ENCODE measurements around the gene KAT6B. TPM values are rescaled to one million over a fixed set of nuclear protein-coding genes. Genes with fewer than 3 reads are reported as not detected.

The KAT6B gene
- total RNA-seq, 1 donor from 2014 or later: 41.1 TPM

DNA sequence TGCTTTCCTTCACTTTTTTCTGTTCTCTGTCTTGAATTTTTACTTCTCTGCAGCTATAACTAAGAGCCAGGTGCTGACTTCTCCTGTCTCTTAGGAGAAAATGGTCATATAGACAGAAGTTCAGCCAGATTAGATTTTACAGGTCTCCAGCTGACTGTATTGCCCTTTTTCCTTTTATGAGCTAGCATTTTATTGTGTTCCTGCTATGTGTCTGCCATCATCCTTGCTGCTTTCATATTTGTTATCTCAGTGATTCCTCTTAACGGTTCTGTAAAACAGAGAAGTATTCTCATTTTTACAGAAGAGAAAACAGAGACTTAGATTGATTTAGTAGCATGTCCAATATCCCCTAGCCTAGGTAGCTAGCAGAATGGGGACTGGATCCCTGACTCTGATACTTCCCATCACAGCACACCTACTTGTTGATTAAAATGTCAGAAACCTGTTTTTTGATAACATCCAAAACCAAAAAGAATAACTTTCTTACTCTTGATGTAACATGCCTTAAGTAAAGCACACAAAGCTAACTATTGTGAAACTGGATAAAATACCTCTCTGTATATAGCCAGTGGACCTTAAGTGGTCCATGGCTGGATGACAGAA lies 5.2 kb downstream of the KAT6B start:
- Histone ChIP-seq H3K27ac (no peak overlapping the region), H3K27me3 (no peaks in the 10 kb centered on the region), H3K4me3 (no peak overlapping the region), H3K9me3 (no peaks in the 10 kb centered on the region), H3K4me1 (peaks cover 0 to 17% of the 10 kb centered on the region in 2 donors), H3K36me3 (no peaks in the 10 kb centered on the region)
- DNase-seq (ENCODE audit: low spot score in 2 of 2): no peak
- TF ChIP-seq, protein P1, sequence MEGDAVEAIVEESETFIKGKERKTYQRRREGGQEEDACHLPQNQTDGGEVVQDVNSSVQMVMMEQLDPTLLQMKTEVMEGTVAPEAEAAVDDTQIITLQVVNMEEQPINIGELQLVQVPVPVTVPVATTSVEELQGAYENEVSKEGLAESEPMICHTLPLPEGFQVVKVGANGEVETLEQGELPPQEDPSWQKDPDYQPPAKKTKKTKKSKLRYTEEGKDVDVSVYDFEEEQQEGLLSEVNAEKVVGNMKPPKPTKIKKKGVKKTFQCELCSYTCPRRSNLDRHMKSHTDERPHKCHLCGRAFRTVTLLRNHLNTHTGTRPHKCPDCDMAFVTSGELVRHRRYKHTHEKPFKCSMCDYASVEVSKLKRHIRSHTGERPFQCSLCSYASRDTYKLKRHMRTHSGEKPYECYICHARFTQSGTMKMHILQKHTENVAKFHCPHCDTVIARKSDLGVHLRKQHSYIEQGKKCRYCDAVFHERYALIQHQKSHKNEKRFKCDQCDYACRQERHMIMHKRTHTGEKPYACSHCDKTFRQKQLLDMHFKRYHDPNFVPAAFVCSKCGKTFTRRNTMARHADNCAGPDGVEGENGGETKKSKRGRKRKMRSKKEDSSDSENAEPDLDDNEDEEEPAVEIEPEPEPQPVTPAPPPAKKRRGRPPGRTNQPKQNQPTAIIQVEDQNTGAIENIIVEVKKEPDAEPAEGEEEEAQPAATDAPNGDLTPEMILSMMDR (IDR thresholded peaks at IDR 0.05): no peak
- intact Hi-C loops (cut with DNase I): no loop called here

DNA sequence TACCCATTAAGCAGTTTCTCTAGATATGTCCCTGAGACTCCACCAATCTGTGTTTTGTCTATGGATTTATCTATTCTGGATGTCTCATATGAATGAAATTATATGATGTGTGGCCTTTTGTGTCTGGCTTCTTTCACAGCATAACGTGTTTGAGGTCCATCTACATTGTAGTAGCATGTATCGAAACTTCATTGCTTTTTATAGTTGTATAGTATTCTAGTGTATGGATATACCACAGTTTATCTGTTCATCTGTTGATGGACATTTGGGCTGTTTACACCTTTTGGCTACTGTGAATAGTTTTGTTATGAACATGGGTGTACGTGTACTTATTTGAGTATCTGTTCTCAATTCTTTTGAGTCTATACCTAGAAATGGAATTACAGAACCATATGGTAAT lies 9.6 kb downstream of the KAT6B start:
- Histone ChIP-seq H3K9me3 (no peaks in the 10 kb centered on the region), H3K4me3 (no peak overlapping the region), H3K4me1 (peaks cover 0 to 17% of the 10 kb centered on the region in 2 donors), H3K27ac (no peak overlapping the region), H3K27me3 (no peaks in the 10 kb centered on the region), H3K36me3 (no peaks in the 10 kb centered on the region)
- intact Hi-C loops (cut with DNase I): no loop called here
- DNase-seq (ENCODE audit: low spot score in 2 of 2): no peak
- TF ChIP-seq, protein P1 (IDR thresholded peaks at IDR 0.05): no peak

DNA sequence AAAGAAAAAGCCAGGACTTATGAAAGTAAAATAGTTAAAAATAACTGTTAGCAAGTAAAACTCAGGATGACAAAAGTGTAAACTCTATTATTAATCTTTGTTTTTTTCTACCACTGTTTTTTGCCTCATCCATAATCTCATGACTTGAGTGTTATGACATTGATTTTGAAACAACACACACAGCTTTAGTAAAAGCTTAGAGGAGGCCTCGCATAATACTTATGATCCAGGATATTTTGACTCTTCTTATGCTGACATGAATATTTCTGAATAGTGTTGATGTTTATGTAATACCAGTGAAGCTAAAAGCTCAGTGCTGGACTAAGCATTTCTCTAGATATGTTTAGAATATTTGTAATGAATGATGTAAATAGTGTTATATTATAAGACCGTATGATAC lies 10.5 kb downstream of the KAT6B start:
- H3K36me3 ChIP-seq: no peaks in the 10 kb centered on the region
- no peak for DNase-seq (ENCODE audit: low spot score in 2 of 2)
- H3K9me3 ChIP-seq: no peaks in the 10 kb centered on the region
- intact Hi-C loops (cut with DNase I): no loop called here
- peaks cover 2 to 26% of the 10 kb centered on the region in 2 donors for H3K4me1 ChIP-seq
- TF ChIP-seq, protein P1 (IDR thresholded peaks at IDR 0.05): no peak
- no peaks in the 10 kb centered on the region for H3K27me3 ChIP-seq
- no peak overlapping the region for H3K27ac ChIP-seq
- no peak overlapping the region for H3K4me3 ChIP-seq

DNA sequence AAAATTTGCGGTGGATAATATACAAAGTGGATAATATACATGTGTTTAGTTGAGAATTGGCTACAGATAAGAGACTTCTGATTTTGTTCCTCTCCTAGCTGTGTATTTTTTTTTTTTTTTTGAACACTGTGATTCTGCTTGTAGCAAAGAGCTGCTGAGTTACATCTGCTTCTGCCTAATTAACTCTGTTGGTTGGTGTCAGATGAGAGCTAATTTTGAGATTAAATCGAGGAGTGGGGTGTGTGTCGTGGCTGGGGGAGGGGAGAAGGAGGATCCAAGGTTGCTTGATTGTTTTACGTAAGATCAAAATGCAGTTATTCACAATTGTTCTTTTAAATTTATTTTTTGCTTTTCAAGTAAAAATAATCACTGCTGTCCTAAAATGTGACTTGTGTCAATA lies 11.3 kb downstream of the KAT6B start:
- Histone ChIP-seq H3K27me3 (no peaks in the 10 kb centered on the region), H3K4me3 (no peak overlapping the region), H3K27ac (no peak overlapping the region), H3K36me3 (peaks cover 0 to 1% of the 10 kb centered on the region in 2 donors), H3K4me1 (peaks cover 2 to 28% of the 10 kb centered on the region in 2 donors), H3K9me3 (no peaks in the 10 kb centered on the region)
- TF ChIP-seq, protein P1 (IDR thresholded peaks at IDR 0.05): no peak
- DNase-seq (ENCODE audit: low spot score in 2 of 2): no peak
- intact Hi-C loops (cut with DNase I): no loop called here

DNA sequence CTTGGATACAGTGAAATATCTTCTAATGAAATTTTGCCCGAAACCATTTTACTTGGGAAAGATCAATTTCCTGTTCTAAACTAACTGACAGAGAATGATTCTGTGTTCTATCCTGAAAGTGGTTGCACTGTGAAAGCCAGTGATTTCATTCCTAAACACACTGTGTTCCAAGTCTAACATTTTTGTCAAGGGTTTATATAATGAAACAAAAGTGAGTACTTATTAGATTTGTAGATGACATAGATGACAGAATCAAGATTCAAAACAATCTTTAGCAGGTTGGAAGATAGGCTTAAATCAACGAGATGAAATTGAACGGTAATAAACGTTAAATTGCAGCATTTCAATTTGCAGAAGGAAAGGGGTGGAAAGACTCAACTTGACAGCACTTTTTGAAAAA lies 13.3 kb downstream of the KAT6B start:
- DNase-seq (ENCODE audit: low spot score in 2 of 2): no peak
- H3K36me3 ChIP-seq: peaks cover 0 to 11% of the 10 kb centered on the region in 2 donors
- TF ChIP-seq, protein P1 (IDR thresholded peaks at IDR 0.05): no peak
- no peaks in the 10 kb centered on the region for H3K9me3 ChIP-seq
- no peaks in the 10 kb centered on the region for H3K27me3 ChIP-seq
- peak overlapping the region; percentile 20 to 48 for H3K27ac ChIP-seq
- intact Hi-C loops (cut with DNase I): no loop called here
- H3K4me1 ChIP-seq: peaks cover 2 to 24% of the 10 kb centered on the region in 2 donors
- no peak overlapping the region for H3K4me3 ChIP-seq
